ENCODE data around the gene KLHL9. TPM values are rescaled to one million over a fixed set of nuclear protein-coding genes. Genes with fewer than 3 reads are reported as not detected.
"Not testable (repeated sequence)": the region's sequence is repeated elsewhere in the genome, so short reads cannot be mapped to it uniquely, and the experiment has no call there.

KLHL9 gene
- 10 to 100 TPM; 13.6 to 14.2 TPM for total RNA-seq

GRCh38 chr9:21334701-21335632 lies at the start of gene KLHL9:
TSS of gene KLHL9 (minus strand) at chr9:21335404. CDS start at chr9:21334859, 545 bp downstream.
- peak within 1 kb of the TSS; percentile 88 for H3K27ac Mint-ChIP-seq
- peaks cover 27% of the 10 kb centered on the region for H3K36me3 Mint-ChIP-seq
- H3K4me1 Mint-ChIP-seq: peaks cover 45% of the 10 kb centered on the region
- H3K9me3 Mint-ChIP-seq: peaks cover 3% of the 10 kb centered on the region
- H3K27me3 Mint-ChIP-seq: no peaks in the 10 kb centered on the region
- DNase-seq: peak; percentile 84
- peak within 1 kb of the TSS; percentile 88 for H3K4me3 Mint-ChIP-seq

- H3K27me3 Mint-ChIP-seq: peaks cover 49% of the 10 kb centered on the region
- DNase-seq: no peak
- no peaks in the 10 kb centered on the region for H3K9me3 Mint-ChIP-seq
- peaks cover 27% of the 10 kb centered on the region for H3K4me1 Mint-ChIP-seq
- no peak overlapping the region for H3K27ac Mint-ChIP-seq
- no peak overlapping the region for H3K4me3 Mint-ChIP-seq
- H3K36me3 Mint-ChIP-seq: no peaks in the 10 kb centered on the region
These were observed 48.4 kb upstream of the KLHL9 start for GRCh38 chr9:21383627-21384026.

- Mint-ChIP-seq H3K36me3 (no peaks in the 10 kb centered on the region), H3K4me3 (peak overlapping the region; percentile 30), H3K9me3 (no peaks in the 10 kb centered on the region), H3K27me3 (peaks cover 43% of the 10 kb centered on the region), H3K4me1 (peaks cover 27% of the 10 kb centered on the region), H3K27ac (no peak overlapping the region)
- DNase-seq: peak; percentile 14
These were observed 46.5 kb upstream of the KLHL9 start for GRCh38 chr9:21381448-21382339.

GRCh38 chr9:21371467-21371866 lies 36.3 kb upstream of the KLHL9 start:
- peaks cover 19% of the 10 kb centered on the region for H3K27me3 Mint-ChIP-seq
- not testable (repeated sequence) for H3K36me3 Mint-ChIP-seq, H3K4me1 Mint-ChIP-seq, DNase-seq, H3K9me3 Mint-ChIP-seq, H3K4me3 Mint-ChIP-seq, H3K27ac Mint-ChIP-seq

- DNase-seq: no peak
- Mint-ChIP-seq H3K9me3 (no peaks in the 10 kb centered on the region), H3K4me1 (no peaks in the 10 kb centered on the region), H3K36me3 (no peaks in the 10 kb centered on the region), H3K27ac (no peak within 1 kb of the TSS), H3K4me3 (no peak within 1 kb of the TSS), H3K27me3 (peaks cover 10% of the 10 kb centered on the region)
These were observed 32.8 kb upstream of the KLHL9 start, which contains the start of gene IFNA13 for GRCh38 chr9:21367957-21368356. TSS of gene IFNA13 (minus strand) at chr9:21368057. CDS start at chr9:21368010, 47 bp downstream.

GRCh38 chr9:21367169-21367568 lies 32.0 kb upstream of the KLHL9 start:
- not testable (repeated sequence) for DNase-seq, H3K4me3 Mint-ChIP-seq, H3K36me3 Mint-ChIP-seq, H3K4me1 Mint-ChIP-seq, H3K27me3 Mint-ChIP-seq, H3K27ac Mint-ChIP-seq, H3K9me3 Mint-ChIP-seq

GRCh38 chr9:21362287-21362686 lies 27.1 kb upstream of the KLHL9 start:
- Mint-ChIP-seq H3K36me3 (no peaks in the 10 kb centered on the region), H3K27me3 (peaks cover 3% of the 10 kb centered on the region), H3K9me3 (no peaks in the 10 kb centered on the region), H3K4me1 (peaks cover 14% of the 10 kb centered on the region), H3K27ac (no peak overlapping the region), H3K4me3 (no peak overlapping the region)
- no peak for DNase-seq

- Mint-ChIP-seq H3K4me3 (peak overlapping the region; percentile 59), H3K36me3 (peaks cover 6% of the 10 kb centered on the region), H3K27me3 (peaks cover 1% of the 10 kb centered on the region), H3K9me3 (peaks cover 6% of the 10 kb centered on the region), H3K4me1 (peaks cover 18% of the 10 kb centered on the region), H3K27ac (peak overlapping the region; percentile 70)
- no peak for DNase-seq
These were observed 22.6 kb upstream of the KLHL9 start for GRCh38 chr9:21357479-21358460.

- DNase-seq: no peak
- Mint-ChIP-seq H3K9me3 (peaks cover 6% of the 10 kb centered on the region), H3K27me3 (peaks cover 12% of the 10 kb centered on the region), H3K4me3 (no peak within 1 kb of the TSS), H3K4me1 (no peaks in the 10 kb centered on the region), H3K27ac (no peak within 1 kb of the TSS), H3K36me3 (peaks cover 6% of the 10 kb centered on the region)
These were observed 15.6 kb upstream of the KLHL9 start, which contains the start of gene IFNA6 for GRCh38 chr9:21350787-21351186. TSS of gene IFNA6 (minus strand) at chr9:21350887. CDS start at chr9:21350887, 0 bp downstream.

- Mint-ChIP-seq H3K27ac (no peak overlapping the region), H3K9me3 (no peaks in the 10 kb centered on the region), H3K36me3 (no peaks in the 10 kb centered on the region), H3K27me3 (peaks cover 22% of the 10 kb centered on the region), H3K4me3 (no peak overlapping the region), H3K4me1 (no peaks in the 10 kb centered on the region)
- no peak for DNase-seq
These were observed 13.3 kb upstream of the KLHL9 start for GRCh38 chr9:21348430-21348970.

- Mint-ChIP-seq H3K27me3 (peaks cover 27% of the 10 kb centered on the region), H3K36me3 (no peaks in the 10 kb centered on the region), H3K4me3 (no peak overlapping the region), H3K27ac (no peak overlapping the region), H3K4me1 (peaks cover 10% of the 10 kb centered on the region), H3K9me3 (no peaks in the 10 kb centered on the region)
- no peak for DNase-seq
These were observed 5.5 kb upstream of the KLHL9 start for GRCh38 chr9:21340735-21341134.

GRCh38 chr9:21336457-21336856 lies 1.3 kb upstream of the KLHL9 start:
- DNase-seq: no peak
- peaks cover 3% of the 10 kb centered on the region for H3K9me3 Mint-ChIP-seq
- no peak overlapping the region for H3K4me3 Mint-ChIP-seq
- H3K4me1 Mint-ChIP-seq: peaks cover 37% of the 10 kb centered on the region
- no peaks in the 10 kb centered on the region for H3K27me3 Mint-ChIP-seq
- peaks cover 24% of the 10 kb centered on the region for H3K36me3 Mint-ChIP-seq
- H3K27ac Mint-ChIP-seq: peak overlapping the region; percentile 22

- Mint-ChIP-seq H3K27ac (no peak overlapping the region), H3K9me3 (peaks cover 3% of the 10 kb centered on the region), H3K4me1 (peaks cover 52% of the 10 kb centered on the region), H3K36me3 (peaks cover 27% of the 10 kb centered on the region), H3K4me3 (peak overlapping the region; percentile 88), H3K27me3 (no peaks in the 10 kb centered on the region)
- DNase-seq: no peak
These were observed 2.0 kb downstream of the KLHL9 start for GRCh38 chr9:21333226-21333625.

All from activated naive CD8-positive, alpha-beta T cell treated with anti-CD3 and anti-CD28 coated beads for 36 hours (primary cell).